ENCODE results near the gene UBTD1.
A peak's percentile ranks its signal among the peaks of the same experiment; 100 is the strongest.
"Not testable (repeated sequence)": the region's sequence is repeated elsewhere in the genome, so short reads cannot be mapped to it uniquely, and the experiment has no call there.

Gene UBTD1

DNA sequence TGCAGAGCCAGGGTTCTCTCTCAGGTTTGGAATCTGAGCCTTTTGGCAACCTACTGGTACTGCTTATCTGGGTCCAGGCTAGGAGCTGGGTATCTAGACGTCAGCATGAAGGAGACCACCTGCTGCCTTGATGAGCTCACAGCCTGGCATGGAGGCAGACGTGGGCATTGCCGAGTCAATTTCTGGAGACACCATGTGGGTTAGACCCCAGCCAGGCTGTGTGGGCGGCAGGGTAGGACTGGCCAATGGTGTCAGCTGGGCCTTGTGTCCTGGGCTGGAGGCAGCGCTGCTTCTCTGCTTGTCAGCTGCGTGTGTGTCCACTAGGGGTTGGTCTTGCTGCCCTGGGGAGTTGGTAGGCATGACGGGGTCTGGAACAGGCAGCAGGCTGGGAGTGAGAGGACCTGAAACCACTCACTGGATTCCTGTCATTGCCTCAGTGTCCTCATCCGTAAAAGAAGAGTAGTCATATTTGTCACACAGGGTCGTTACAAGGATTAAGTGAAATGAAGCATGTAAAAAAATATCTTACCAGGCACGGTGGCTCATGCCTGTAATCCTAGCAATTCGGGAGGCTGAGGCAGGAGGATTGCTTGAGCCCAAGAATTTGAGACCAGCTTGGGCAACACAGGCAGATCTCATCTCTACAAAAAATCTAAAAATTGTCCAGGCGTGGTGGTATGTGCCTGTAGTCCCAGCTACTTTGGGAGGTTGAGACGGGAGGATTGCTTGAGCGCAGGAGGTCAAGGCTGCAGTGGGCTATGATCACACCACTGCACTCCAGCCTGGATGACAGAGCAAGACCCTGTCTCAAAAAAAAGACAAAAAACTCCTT lies 42.2 kb downstream of the UBTD1 start:
- DNase-seq = no peak

GRCh38 chr10:97542169-97543024 lies 43.7 kb downstream of the UBTD1 start:
- DNase-seq = peak; percentile 58

DNA sequence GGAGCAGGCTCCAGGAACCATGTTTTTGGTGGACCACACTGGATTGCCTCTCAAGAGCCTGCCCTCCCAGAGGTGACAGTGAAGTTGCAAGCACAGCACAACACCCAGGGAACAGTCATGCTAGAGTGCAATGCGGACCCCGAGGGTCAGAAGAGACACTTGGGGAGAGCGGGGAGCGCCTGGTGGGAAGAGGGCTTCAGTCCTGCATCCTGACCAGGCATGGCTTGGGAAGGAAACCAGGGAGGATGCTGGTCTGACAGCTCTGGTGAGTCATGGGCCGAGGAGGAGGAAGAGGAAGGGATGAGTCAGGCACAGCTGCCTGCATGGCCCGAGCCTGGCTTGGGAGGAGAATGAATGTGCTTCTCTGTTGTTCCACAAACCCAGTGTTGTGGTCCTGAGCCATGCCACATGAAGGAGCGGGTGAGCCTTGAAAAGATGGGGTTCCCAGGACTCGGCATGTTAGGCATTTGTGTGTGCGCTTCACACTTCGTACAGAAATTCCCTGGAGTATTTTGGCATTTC lies 44.4 kb downstream of the UBTD1 start:
- DNase-seq = peak; percentile 73

- DNase-seq = no peak
Measured at GRCh38 chr10:97546456-97547270, 47.9 kb downstream of the UBTD1 start.

- DNase-seq = no peak
Measured at GRCh38 chr10:97547271-97547600, 48.5 kb downstream of the UBTD1 start.

DNA sequence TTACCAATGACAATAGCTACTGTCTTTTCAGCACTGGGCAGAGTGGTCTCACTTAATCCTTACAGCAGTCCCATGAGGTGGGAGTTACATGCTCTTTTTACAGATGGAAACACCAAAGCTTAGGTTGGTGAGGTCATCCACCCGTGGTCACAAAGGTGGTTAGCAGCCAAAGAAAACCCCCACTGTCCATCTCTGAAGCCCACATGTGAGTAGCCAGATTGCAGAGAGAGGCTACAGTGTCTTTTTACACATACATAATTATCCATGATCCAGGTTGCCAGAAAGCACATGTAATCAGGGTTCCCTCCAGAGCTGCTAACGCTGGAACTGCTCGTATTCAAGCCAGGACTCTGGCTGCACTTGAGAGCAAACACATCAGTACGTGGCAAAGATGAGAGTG lies 49.2 kb downstream of the UBTD1 start:
- no peak for DNase-seq

GRCh38 chr10:97548828-97549455 lies 50.2 kb downstream of the UBTD1 start:
- DNase-seq = no peak

GRCh38 chr10:97549587-97550322 lies 51.0 kb downstream of the UBTD1 start:
- DNase-seq = no peak

DNA sequence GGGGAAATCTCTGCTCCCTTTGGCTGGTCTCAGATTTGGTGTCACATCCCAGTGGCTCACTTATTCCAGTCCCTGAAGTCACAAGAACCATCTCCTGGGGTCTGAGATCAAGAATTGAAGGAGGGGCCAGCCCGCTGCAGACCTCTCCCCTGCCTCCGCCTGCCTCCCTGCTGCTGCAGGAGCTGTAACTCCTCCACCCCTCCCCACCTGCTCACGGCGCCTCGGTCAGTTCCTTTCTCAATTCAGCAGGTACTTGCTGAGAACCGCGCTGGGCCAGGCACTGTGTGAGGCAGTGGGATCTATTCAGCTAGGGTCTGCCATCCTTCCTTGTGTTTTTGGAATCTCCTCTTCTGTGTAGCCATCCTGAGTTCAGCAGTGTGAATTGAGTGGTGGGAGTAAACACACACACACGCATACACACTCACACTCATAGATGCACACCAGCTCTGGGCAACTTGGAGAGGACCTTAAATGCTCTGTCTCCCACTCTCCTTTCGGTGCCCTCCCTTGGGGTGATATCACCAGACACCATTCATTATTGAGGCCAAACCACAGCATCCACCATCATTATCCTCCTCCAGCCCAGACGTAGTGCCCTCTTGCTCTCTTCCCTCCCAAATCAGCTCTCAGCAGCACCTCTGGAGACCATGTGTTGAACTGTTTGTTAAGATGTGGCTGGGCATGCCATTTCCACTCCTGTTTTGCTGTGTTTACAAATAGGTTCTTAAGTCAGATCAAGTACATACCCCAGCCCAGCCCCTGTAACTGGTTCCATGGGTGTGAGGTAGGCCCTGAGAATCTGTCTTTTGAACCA lies 51.8 kb downstream of the UBTD1 start:
- no peak for DNase-seq

GRCh38 chr10:97551271-97551670 lies 52.5 kb downstream of the UBTD1 start:
- no peak for DNase-seq

DNA sequence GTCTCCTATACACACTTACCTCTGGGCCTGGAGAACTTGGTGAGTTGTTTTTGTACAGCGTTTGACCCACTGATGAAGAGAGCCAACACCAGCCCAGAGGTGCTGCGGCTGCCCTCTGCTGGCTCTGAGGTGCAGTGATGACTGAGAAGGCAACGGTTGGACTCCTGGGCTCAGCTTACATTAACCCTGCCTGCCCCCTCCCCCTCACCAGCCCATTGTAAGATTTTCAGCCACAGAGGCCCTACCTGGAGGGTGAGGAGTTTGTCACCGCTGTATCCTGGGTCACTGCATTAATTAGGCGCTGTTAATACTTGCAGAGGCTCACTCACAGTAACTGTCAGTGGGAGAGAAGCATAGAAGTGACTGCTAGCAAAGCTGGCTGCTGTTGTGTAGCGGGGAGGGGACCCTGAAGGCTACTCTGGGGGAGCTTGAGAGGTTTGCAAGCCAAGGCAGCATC lies 54.9 kb downstream of the UBTD1 start:
- peak; percentile 75 for DNase-seq

DNA sequence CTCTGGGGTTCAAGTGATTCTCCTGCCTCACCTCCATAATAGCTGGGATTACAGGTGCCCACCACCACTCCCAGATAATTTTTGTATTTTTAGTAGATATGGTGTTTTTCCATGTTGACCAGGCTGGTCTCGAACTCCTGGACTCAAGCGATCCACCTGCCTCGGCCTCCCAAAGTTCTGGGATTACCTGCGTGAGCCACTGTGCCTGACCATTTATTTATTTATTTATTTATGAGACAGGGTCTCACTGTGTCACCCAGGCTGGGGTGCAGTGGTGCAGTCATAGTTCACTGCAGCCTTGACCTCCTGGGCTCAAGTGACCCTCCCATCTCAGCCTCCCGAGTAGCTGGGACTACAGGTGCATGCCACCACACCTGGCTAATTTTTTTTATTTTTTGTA lies 55.6 kb downstream of the UBTD1 start:
- DNase-seq = not testable (repeated sequence)

- DNase-seq = not testable (repeated sequence)
Measured at GRCh38 chr10:97555541-97555940, 56.8 kb downstream of the UBTD1 start.

DNA sequence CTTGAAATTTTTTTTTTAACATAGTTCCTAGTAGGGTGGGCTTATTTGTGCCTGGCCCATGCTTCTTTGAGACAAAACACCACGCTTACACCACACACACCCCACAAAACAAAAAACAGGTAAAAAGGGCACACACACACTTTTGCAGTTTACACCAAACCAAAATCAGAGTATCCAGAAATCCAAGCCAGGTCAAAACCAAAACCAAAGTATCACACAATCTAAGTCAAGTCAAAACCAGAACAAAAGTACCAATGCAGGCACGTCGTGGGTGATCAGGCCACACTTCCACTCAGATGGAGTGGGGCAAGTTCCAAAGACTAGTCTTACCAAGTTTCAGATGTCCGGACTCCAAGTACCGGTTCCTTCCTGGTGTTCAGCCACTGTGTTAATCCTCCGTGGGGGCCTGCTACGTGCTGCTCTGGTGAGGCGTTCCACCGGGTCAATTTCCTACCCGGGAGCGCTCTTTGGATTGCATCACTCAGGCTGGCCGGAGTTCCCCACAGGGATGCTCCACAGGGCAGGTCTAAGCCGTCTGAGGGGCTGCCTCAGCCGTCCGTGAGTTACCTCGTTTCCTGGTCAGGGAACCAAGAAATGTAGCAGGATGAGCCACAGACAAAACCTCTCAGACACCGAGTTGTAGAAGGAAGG lies 62.1 kb downstream of the UBTD1 start:
- DNase-seq = not testable (repeated sequence)

DNA sequence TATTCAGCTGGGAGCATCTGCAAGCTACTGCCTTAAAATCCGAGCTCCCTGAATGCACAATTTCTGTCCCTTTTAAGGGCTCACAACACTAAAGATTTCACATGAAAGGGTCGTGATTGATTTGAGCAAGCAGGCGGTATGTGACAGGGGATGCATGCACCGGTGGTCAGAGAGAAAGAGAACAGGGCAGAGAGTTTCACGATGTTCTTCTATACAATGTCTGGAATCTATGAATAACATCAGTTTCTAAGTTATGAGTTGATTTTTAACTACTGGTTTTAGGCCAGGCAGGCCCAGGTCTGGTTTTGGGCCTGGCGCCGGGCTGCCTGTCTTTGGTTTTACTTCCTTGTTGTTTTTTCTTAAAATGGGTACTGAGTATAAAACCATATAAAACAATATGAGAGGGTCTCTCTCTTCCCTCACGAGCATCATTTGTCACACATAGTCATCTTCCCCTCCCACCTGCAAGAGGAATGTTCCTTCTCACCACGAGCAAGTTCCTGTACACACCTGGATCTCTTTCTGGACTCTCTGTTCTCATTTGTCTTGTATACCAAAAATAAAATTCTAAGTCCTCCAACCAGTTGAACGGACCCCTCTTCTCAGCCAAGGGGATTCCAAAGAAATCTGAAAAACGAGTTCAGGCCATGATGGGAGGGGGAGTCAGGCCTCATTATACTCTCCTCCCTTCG lies 62.8 kb downstream of the UBTD1 start:
- DNase-seq = not testable (repeated sequence)

DNA sequence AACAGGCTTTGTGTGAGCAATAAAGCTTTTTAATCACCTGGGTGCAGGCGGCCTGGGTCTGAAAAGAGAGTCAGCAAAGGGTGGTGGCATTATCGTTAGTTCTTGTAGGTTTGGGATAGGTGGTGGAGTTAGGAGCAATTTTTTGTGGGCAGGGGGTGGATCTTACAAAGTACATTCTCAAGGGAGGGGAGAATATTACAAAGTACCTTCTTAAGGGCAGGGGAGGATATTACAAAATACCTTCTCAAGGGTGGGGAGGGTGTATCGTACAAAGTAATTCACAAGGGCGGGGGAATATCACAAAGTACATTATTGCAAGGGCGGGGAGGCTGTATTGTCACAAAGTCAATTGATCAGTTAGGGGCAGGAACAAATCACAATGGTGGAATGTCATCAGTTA lies 63.6 kb downstream of the UBTD1 start:
- DNase-seq = not testable (repeated sequence)

DNA sequence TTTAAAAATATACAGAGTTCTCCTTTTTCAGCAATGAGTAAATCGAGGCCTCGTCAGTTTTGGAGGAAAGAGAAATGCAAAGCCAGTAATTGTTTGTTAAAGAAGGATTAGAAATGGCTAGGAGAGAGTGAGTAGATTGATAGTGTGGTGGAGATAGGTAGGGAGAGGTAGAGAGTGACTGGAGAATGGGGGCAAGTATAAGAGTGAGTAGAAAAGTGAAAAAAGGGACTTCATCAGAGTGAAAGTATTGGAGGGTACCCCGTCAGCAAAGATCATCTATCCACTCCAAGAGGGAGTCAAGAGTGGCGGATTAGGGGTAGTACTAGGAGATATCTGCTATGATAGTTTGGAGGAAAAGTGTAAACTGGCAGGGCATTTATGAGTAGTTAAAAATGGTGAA lies 64.6 kb downstream of the UBTD1 start:
- DNase-seq = no peak

GRCh38 chr10:97564776-97565175 lies 66.1 kb downstream of the UBTD1 start:
- DNase-seq = no peak

GRCh38 chr10:97566336-97566996 lies 67.7 kb downstream of the UBTD1 start:
- DNase-seq = no peak

Measured in activated CD8-positive, alpha-beta memory T cell treated with anti-CD3 and anti-CD28 coated beads, Interleukin-2, amount 50 U/mL, for 48 hours (primary cell).